22Rv1 (cell line): ENCODE measurements around the gene DLG1.

Source experiments
- ZFX ChIP-seq: fragments of 450-650 bp; IDR thresholded peaks from 2 replicates; pipeline ENCODE4 v1.6.1; 2017; ENCODE audit warnings: antibody characterized with exemption, borderline replicate concordance
- TF ChIP-seq, protein P1 (sequence below): fragments of 450-650 bp; IDR thresholded peaks from 2 replicates; pipeline ENCODE4 v1.5.1; 2017; ENCODE audit warnings: mild to moderate bottlenecking

DNA sequence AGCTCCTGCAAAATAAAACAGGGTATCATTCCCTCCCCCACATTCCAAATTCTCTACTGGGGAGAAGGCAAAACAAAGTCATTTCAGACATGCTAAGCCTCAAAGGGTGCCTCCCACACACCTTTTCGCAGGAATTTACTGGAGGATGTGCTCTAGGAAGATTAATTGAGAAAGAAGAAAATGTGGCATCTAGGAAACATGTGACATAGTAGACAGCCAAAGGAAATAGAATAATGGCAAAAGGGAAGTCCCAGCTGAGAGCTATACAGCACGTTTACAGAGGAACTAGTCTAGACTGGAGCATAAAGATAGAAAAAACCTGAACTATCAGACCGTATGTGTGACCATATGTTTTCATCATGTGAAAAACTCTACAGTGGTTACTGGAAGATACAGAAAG is 210.0 kb downstream of the DLG1 start:
- TF ChIP-seq, protein P1, sequence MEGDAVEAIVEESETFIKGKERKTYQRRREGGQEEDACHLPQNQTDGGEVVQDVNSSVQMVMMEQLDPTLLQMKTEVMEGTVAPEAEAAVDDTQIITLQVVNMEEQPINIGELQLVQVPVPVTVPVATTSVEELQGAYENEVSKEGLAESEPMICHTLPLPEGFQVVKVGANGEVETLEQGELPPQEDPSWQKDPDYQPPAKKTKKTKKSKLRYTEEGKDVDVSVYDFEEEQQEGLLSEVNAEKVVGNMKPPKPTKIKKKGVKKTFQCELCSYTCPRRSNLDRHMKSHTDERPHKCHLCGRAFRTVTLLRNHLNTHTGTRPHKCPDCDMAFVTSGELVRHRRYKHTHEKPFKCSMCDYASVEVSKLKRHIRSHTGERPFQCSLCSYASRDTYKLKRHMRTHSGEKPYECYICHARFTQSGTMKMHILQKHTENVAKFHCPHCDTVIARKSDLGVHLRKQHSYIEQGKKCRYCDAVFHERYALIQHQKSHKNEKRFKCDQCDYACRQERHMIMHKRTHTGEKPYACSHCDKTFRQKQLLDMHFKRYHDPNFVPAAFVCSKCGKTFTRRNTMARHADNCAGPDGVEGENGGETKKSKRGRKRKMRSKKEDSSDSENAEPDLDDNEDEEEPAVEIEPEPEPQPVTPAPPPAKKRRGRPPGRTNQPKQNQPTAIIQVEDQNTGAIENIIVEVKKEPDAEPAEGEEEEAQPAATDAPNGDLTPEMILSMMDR = no peak
- no peak for TF ChIP-seq ZFX
